Immature natural killer cell (primary cell): ENCODE results near the gene LRRC40. TPM values are rescaled to one million over a fixed set of nuclear protein-coding genes. Genes with fewer than 3 reads are reported as not detected.

Source experiments
- DNase-seq, 3 donors: peaks; one replicate each; pipeline ENCODE4 v3.0.0; 2022; ENCODE audit warnings: mixed read lengths in 1 of 3
- H3K27ac Mint-ChIP-seq, 6 donors: one replicate each; pipeline ENCODE4 v1.8.0; 2020; ENCODE audit warnings: mixed read lengths in 6 of 6, mild to moderate bottlenecking in 5 of 6, inconsistent platforms in 4 of 6, moderate library complexity in 3 of 6
- H3K27me3 Mint-ChIP-seq, 3 donors: one replicate each; pipeline ENCODE4 v1.8.0; 2020 to 2021; ENCODE audit warnings: low read depth in 3 of 3, mild to moderate bottlenecking in 3 of 3, mixed read lengths in 3 of 3, moderate library complexity in 3 of 3, inconsistent platforms in 1 of 3
- H3K36me3 Mint-ChIP-seq, 3 donors: one replicate each; pipeline ENCODE4 v1.8.0; 2020; ENCODE audit warnings: mixed read lengths in 3 of 3, inconsistent platforms in 2 of 3, mild to moderate bottlenecking in 2 of 3
- H3K4me1 Mint-ChIP-seq, 2 donors: one replicate each; pipeline ENCODE4 v1.8.0; 2020; ENCODE audit warnings: inconsistent platforms in 2 of 2, mild to moderate bottlenecking in 2 of 2, mixed read lengths in 2 of 2, moderate library complexity in 1 of 2
- H3K4me3 Mint-ChIP-seq, 5 donors: one replicate each; pipeline ENCODE4 v1.8.0; 2020; ENCODE audit warnings: mild to moderate bottlenecking in 5 of 5, mixed read lengths in 5 of 5, inconsistent platforms in 3 of 5, moderate library complexity in 3 of 5
- H3K9me3 Mint-ChIP-seq, 6 donors: one replicate each; pipeline ENCODE4 v1.8.0; 2020; ENCODE audit warnings: mild to moderate bottlenecking in 6 of 6, mixed read lengths in 6 of 6, inconsistent platforms in 4 of 6, moderate library complexity in 3 of 6
- polyA plus RNA-seq, 3 donors: library from polyadenylated mRNA; unstranded; fragments of 300-500 nt; fragmentation: Illumina TruSeq; gene quantifications; one replicate each; pipeline ENCODE4 v1.2.3, GENCODE V29; 2021

The LRRC40 gene
- polyA plus RNA-seq, 3 donors from 2014 or later, result 5.4 to 8.7 (median 6.0) TPM

DNA sequence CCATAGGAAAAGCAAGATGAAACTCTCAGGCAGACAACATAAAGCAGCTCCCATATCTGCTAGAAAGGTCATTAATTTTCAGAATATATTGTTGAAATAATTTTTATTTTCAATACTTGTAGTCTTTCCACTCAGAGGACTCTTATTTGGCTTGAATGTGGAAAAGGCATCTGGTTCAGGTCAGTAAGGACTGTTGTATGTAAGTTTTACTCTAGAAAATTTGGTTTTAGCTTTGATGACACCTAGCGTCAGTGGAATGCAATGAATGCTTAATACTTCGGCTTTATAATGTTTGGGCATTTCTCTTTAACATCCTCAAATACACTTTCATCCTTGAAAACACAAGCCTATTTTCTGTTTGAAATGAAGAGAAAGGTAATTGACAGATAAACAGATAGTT lies 63.3 kb downstream of the LRRC40 start:
- peaks cover 0 to 9% (median 7%) of the 10 kb centered on the region in 3 donors for H3K36me3 Mint-ChIP-seq
- no peaks in the 10 kb centered on the region for H3K9me3 Mint-ChIP-seq
- no peak for DNase-seq
- H3K4me3 Mint-ChIP-seq, result no peak overlapping the region
- no peak overlapping the region for H3K27ac Mint-ChIP-seq
- no peaks in the 10 kb centered on the region for H3K4me1 Mint-ChIP-seq
- no peaks in the 10 kb centered on the region for H3K27me3 Mint-ChIP-seq

DNA sequence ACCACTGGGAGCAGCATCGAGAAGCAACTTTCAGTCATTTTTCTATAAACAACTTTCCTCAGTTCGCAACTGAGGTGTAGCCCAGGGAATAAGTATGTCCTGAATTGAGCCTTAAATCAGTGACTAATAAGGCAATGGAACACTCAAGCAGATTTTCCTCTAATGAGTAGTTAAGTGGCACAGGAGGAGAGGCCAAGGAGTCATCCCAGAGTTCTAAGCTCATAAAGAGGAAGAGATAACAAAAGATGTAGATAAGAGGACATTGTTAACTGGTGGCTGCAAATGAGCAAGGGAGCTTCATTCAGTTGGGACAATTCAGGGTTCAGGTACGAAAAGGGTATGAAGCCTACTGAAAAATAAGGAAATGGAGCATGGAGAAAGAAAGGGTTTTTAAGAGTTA lies 64.5 kb downstream of the LRRC40 start:
- DNase-seq, result no peak
- no peaks in the 10 kb centered on the region for H3K9me3 Mint-ChIP-seq
- no peak overlapping the region for H3K4me3 Mint-ChIP-seq
- no peaks in the 10 kb centered on the region for H3K27me3 Mint-ChIP-seq
- H3K4me1 Mint-ChIP-seq, result no peaks in the 10 kb centered on the region
- no peak overlapping the region for H3K27ac Mint-ChIP-seq
- H3K36me3 Mint-ChIP-seq, result peaks cover 0 to 6% (median 5%) of the 10 kb centered on the region in 3 donors

DNA sequence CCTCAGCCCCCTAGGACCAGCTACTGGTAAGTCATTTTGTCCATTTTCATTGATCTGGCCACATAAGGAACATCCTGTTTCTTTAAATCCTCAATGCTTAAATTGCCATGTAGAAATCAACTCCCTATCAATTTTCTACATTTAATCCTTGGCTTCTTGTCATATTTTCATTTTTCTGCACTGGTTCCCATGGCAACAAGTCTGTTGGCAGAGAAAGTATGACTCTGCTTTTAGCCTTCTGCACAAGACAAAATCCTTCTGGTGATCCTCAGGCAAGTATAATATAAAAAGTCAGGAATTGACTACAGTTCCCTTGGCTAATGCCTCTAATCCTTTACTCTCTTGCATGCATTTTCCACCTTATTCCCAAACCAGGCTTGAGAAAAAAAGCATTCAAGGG lies 65.0 kb downstream of the LRRC40 start:
- H3K36me3 Mint-ChIP-seq, result peaks cover 0 to 6% (median 5%) of the 10 kb centered on the region in 3 donors
- no peaks in the 10 kb centered on the region for H3K4me1 Mint-ChIP-seq
- no peak for DNase-seq
- no peaks in the 10 kb centered on the region for H3K27me3 Mint-ChIP-seq
- H3K4me3 Mint-ChIP-seq, result no peak overlapping the region
- H3K27ac Mint-ChIP-seq, result no peak overlapping the region
- no peaks in the 10 kb centered on the region for H3K9me3 Mint-ChIP-seq

DNA sequence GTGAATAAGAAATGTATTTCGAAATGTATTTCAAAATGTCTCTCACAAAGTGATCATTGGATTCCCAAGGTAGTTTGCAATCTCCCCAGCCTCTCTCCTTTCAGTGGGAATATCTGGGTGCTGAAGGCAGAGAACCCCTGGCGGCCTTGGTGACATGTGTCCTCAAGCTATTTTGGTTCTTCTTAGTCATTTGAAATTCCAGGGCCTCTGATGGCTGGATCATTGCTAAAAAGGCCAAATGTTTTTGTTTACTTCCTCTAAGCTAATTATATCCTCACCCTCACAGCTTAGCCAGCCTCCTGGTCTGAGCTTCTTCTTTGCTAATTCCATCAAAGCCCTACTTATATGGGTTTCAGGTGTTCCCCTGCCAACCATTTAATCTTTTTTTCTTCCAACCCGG lies 71.2 kb downstream of the LRRC40 start:
- H3K9me3 Mint-ChIP-seq, result no peaks in the 10 kb centered on the region
- H3K27me3 Mint-ChIP-seq, result peaks cover 0 to 2% (median 2%) of the 10 kb centered on the region in 3 donors
- no peaks in the 10 kb centered on the region for H3K36me3 Mint-ChIP-seq
- no peak overlapping the region for H3K4me3 Mint-ChIP-seq
- H3K27ac Mint-ChIP-seq, result no peak overlapping the region
- no peaks in the 10 kb centered on the region for H3K4me1 Mint-ChIP-seq
- no peak for DNase-seq

DNA sequence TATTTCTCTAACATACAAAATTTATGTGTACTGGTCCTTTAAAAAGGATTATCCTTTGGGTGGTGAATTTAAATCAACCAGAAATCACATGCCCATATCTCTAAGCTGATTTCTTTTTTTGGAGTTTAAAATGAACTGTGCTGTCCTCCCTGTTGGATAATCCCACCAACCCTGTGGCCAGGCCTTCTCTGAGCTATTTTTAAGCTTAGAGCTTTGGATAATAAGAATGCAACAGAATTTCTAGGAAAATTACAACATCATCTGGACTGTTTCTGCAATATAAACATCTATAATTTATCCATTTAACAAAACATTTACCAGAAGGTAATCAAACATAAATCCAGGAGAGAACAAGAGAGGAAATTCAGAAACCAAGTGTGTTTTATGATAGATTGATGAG lies 88.3 kb downstream of the LRRC40 start:
- H3K27ac Mint-ChIP-seq, result no peak overlapping the region
- H3K36me3 Mint-ChIP-seq, result no peaks in the 10 kb centered on the region
- no peak for DNase-seq
- H3K9me3 Mint-ChIP-seq, result no peaks in the 10 kb centered on the region
- no peaks in the 10 kb centered on the region for H3K4me1 Mint-ChIP-seq
- H3K27me3 Mint-ChIP-seq, result peaks cover 0 to 6% (median 4%) of the 10 kb centered on the region in 3 donors
- no peak overlapping the region for H3K4me3 Mint-ChIP-seq

DNA sequence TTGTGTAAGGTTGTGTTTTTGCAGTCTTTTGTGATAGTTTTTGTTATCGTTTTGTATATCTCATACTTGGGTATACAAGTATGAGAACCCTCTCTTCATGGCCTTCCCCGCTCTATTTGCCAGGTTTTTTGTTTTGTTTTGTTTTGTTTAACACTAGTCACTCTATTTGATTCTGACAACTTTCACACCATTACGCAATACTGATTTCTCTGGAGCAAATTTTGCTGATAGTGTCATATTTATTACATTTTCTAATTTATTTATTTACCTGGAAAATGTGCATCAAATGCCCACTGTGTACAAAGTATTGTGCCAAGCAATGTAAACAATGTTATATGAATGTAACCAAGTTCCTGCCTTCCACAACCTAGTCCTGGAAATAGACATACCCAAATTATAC lies 90.1 kb downstream of the LRRC40 start:
- Mint-ChIP-seq H3K36me3 (no peaks in the 10 kb centered on the region), H3K27ac (no peak overlapping the region), H3K4me1 (no peaks in the 10 kb centered on the region), H3K27me3 (peaks cover 0 to 9% (median 6%) of the 10 kb centered on the region in 3 donors), H3K4me3 (no peak overlapping the region), H3K9me3 (peaks cover 0 to 2% (median 0%) of the 10 kb centered on the region in 6 donors)
- DNase-seq, result no peak

DNA sequence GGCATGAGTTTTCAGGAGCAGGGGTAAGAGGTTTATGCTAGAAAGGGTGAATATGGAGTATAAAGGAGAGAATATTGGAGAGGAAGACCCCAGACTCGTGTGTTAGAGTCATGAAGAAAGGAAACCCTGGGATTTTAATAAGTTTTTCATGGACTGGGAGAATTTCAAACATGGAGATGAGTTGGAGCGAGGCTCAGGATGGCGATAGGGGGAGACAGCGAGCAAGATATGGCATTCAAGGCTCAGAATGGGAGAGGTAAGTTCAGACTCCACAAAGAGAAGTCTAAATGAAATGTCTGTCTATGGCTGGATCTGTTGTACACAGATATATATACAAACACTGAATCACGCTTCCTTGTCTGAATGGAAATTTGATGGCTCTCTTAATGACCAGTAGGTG lies 92.5 kb downstream of the LRRC40 start:
- Mint-ChIP-seq H3K36me3 (no peaks in the 10 kb centered on the region), H3K4me3 (no peak overlapping the region)

DNA sequence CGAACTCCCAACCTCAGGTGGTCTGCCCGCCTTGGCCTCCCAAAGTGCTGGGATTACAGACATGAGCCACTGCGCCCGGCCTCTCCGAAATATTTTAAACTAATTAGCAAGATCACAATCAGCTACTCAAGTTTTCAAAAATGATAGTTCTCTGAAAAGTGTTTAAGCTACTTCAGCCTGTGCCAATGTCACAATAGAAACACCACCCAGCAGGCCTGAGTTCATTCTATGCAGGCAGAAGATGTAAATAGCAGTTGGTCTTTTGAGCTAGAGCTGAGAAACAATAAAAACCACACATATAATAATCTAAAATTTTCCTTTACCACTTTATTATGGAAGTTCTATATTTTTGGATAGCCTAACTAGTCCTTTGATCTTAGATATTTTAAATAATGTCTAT lies 96.1 kb downstream of the LRRC40 start:
- Mint-ChIP-seq H3K27me3 (peaks cover 0 to 9% (median 6%) of the 10 kb centered on the region in 3 donors), H3K4me3 (no peak overlapping the region), H3K4me1 (no peaks in the 10 kb centered on the region), H3K36me3 (no peaks in the 10 kb centered on the region), H3K9me3 (peaks cover 0 to 2% (median 0%) of the 10 kb centered on the region in 6 donors), H3K27ac (no peak overlapping the region)
- no peak for DNase-seq

More for the DNA sequence above, 92.5 kb downstream of the LRRC40 start:
- Mint-ChIP-seq H3K27me3 (peaks cover 0 to 11% (median 6%) of the 10 kb centered on the region in 3 donors), H3K27ac (no peak overlapping the region), H3K4me1 (no peaks in the 10 kb centered on the region), H3K9me3 (peaks cover 0 to 2% (median 0%) of the 10 kb centered on the region in 6 donors)
- DNase-seq, result no peak

DNA sequence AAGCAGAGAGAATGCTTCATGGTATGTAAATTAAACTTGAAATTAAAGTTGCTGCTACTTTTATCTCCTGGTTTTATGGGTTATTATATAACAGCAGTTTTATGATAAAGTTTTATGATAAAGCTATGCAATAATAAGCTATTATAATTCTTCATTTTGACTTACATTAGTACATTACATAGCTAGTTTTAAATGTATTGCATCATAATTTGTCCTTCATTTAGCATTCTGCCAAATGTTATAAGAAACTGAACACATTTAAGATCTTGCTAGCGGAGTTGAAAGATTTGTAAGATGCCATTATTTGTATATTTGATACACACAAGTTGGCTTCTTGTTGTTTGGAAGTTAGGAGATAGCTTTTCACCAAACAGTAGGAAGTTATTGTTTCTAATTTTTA lies 101.6 kb downstream of the LRRC40 start:
- Mint-ChIP-seq H3K27me3 (peaks cover 0 to 2% (median 0%) of the 10 kb centered on the region in 3 donors), H3K36me3 (no peaks in the 10 kb centered on the region), H3K4me3 (no peak overlapping the region), H3K27ac (no peak overlapping the region), H3K4me1 (no peaks in the 10 kb centered on the region), H3K9me3 (no peaks in the 10 kb centered on the region)
- DNase-seq, result no peak

DNA sequence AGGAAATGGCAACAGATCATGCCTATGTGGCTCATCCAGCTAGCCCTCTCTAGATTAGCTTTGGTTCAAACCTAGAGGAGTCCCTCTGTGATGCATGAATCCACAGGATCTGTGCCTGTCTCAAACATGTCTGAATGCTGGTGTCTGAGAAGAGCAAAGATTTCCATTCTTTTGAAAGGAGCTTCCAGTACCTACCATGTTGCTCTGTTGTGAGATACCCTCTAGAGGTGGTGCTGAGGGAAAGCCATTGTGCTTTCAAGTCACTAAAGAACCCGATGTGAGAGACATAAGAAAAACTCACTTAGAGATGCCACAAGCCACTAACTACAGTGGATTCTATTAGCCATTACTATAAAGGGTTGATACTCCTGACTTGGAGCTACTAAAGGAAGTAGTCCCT lies 103.6 kb downstream of the LRRC40 start:
- H3K36me3 Mint-ChIP-seq, result no peaks in the 10 kb centered on the region
- no peak overlapping the region for H3K4me3 Mint-ChIP-seq
- H3K27me3 Mint-ChIP-seq, result peaks cover 0 to 2% (median 0%) of the 10 kb centered on the region in 3 donors
- DNase-seq, result no peak
- no peak overlapping the region for H3K27ac Mint-ChIP-seq
- peaks cover 0 to 2% (median 0%) of the 10 kb centered on the region in 6 donors for H3K9me3 Mint-ChIP-seq
- H3K4me1 Mint-ChIP-seq, result no peaks in the 10 kb centered on the region

DNA sequence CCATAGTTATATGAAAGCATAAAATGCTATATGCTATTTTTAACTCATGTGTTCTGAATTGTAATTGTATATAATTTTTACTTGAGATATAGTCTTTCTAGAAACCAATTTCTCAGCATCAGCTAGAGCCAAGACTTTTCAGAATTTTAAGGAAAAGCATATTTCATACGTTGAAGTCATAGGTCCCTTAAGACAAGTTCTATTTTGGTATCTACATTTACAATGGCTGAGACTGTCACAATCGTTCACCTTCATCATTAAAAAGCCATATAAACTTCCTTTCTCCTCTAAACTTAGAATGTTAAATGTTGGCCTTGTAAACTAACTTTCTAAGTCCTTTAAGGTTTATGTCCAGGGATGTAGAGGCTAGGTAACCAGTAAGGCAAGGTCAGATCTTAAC lies 104.1 kb downstream of the LRRC40 start:
- H3K27me3 Mint-ChIP-seq, result peaks cover 0 to 4% (median 2%) of the 10 kb centered on the region in 3 donors
- H3K4me3 Mint-ChIP-seq, result no peak overlapping the region
- H3K27ac Mint-ChIP-seq, result no peak overlapping the region
- no peaks in the 10 kb centered on the region for H3K4me1 Mint-ChIP-seq
- peaks cover 0 to 2% (median 0%) of the 10 kb centered on the region in 6 donors for H3K9me3 Mint-ChIP-seq
- H3K36me3 Mint-ChIP-seq, result no peaks in the 10 kb centered on the region
- DNase-seq, result no peak

Other genes starting within 250 kb of the LRRC40 start
- 100 to 1,000 TPM in 1 of 3 donors, 10 to 100 TPM in 2; 67.8 to 100 (median 76.7) TPM for gene SRSF11, start 15.8 kb upstream of the LRRC40 start, polyA plus RNA-seq
- gene ANKRD13C, start 149.1 kb upstream of the LRRC40 start, polyA plus RNA-seq, result 10 to 100 TPM in 1 of 3 donors, 1 to 10 TPM in 2; 7.0 to 14.6 (median 8.3) TPM
- gene CTH, start 205.7 kb upstream of the LRRC40 start, polyA plus RNA-seq, result 1 to 10 TPM in 1 of 3 donors, under 1 TPM in 1, not detected in 1; 0.28 to 1.2 TPM